Measurements from ENCODE around the gene SORCS2. TPM values are rescaled to one million over a fixed set of nuclear protein-coding genes. Genes with fewer than 3 reads are reported as not detected.

Gene SORCS2
- total and polyA plus RNA-seq, 2 of the 13 experiments (the other 11 are each of a cell fraction or from before 2014, with no cell fraction given): 0.82 to 1.0 TPM

GRCh38 chr4:7200801-7201200, 8.5 kb downstream of the SORCS2 start (continued):
- no peak for TF ChIP-seq UBTF (CRISPR knock-in tag; IDR thresholded peaks at IDR 0.05)

- Histone ChIP-seq H3K27ac (ENCODE audit: extremely low read length, insufficient read depth, low read length) (no peak overlapping the region), H2AFZ (ENCODE audit: low read length) (no peak overlapping the region), H3K9ac (ENCODE audit: insufficient read depth, low read depth, low read length) (no peak overlapping the region), H3K4me1 (ENCODE audit: insufficient read depth, low read length) (no peaks in the 10 kb centered on the region), H3K79me2 (ENCODE audit: insufficient read depth, low read length) (no peaks in the 10 kb centered on the region), H3K4me2 (ENCODE audit: low read depth, low read length) (no peak overlapping the region), H3K36me3 (replicated peaks in 1 of 2; ENCODE audit: control insufficient read depth in 1 of 2, insufficient read depth in 2 of 2, low read length in 2 of 2) (no peaks in the 10 kb centered on the region), H4K20me1 (ENCODE audit: insufficient read depth, low read length) (no peaks in the 10 kb centered on the region), H3K27me3 (ENCODE audit: control insufficient read depth in 1 of 2, insufficient read depth in 2 of 2, low read length in 2 of 2) (peaks cover 7 to 61% of the 10 kb centered on the region in 2 experiments; a peak in 4 of 5 replicates), H3K4me3 (replicated peaks in 1 of 3; ENCODE audit: insufficient read depth in 1 of 3, low read depth in 2 of 3, low read length in 3 of 3) (no peak overlapping the region), H3K9me3 (ENCODE audit: low read length) (no peaks in the 10 kb centered on the region)
- FAIRE-seq (no peak), DNase-seq (ENCODE audit: low spot score) (no peak), ATAC-seq (no peak)
- TF ChIP-seq ZNF296 (CRISPR knock-in tag; conservative IDR thresholded peaks at IDR 0.05): no peak
- POLR2A ChIA-PET: no interaction called here
- in situ Hi-C loops (cut with HindIII; ENCODE audit: extremely low pct_ligation_motif_present, low pct_unique_long_range_greater_than_20kb) (no loop called here), intact Hi-C loops (cut with micrococcal nuclease; ENCODE audit: unreplicated experiment) (no loop called here)
- no TSS peak for BruUV-seq (replicated peaks)
- WGBS (ENCODE audit: low lambda C conversion rate): 44% methylated on average over 25 of the region's 29 CpGs
- CTCF ChIA-PET (ENCODE audit: low intra/inter-chr PET ratio, low total read pairs): no interaction called here
These were observed 9.3 kb downstream of the SORCS2 start for GRCh38 chr4:7201420-7202305.

- H3K27ac ChIP-seq (ENCODE audit: extremely low read length, insufficient read depth, low read length): no peak overlapping the region
- H3K4me3 ChIP-seq (replicated peaks in 1 of 3; ENCODE audit: insufficient read depth in 1 of 3, low read depth in 2 of 3, low read length in 3 of 3): no peak overlapping the region
- H2AFZ ChIP-seq (ENCODE audit: low read length): no peak overlapping the region
- no peaks in the 10 kb centered on the region for H4K20me1 ChIP-seq (ENCODE audit: insufficient read depth, low read length)
- no peaks in the 10 kb centered on the region for H3K79me2 ChIP-seq (ENCODE audit: insufficient read depth, low read length)
- no peaks in the 10 kb centered on the region for H3K36me3 ChIP-seq (replicated peaks in 1 of 2; ENCODE audit: control insufficient read depth in 1 of 2, insufficient read depth in 2 of 2, low read length in 2 of 2)
- DNase-seq (ENCODE audit: low spot score): no peak
- whole genome bisulfite sequencing (ENCODE audit: low lambda C conversion rate): 25% methylated on average over 8 of the region's 8 CpGs
- no peaks in the 10 kb centered on the region for H3K9me3 ChIP-seq (ENCODE audit: low read length)
- BruUV-seq (replicated peaks): no TSS peak
- no peak for ATAC-seq
- no peak overlapping the region for H3K4me2 ChIP-seq (ENCODE audit: low read depth, low read length)
- intact Hi-C loops (cut with micrococcal nuclease; ENCODE audit: unreplicated experiment) (no loop called here), in situ Hi-C loops (cut with HindIII; ENCODE audit: extremely low pct_ligation_motif_present, low pct_unique_long_range_greater_than_20kb) (no loop called here)
- H3K27me3 ChIP-seq (ENCODE audit: control insufficient read depth in 1 of 2, insufficient read depth in 2 of 2, low read length in 2 of 2): peaks cover 7 to 62% of the 10 kb centered on the region in 2 experiments; a peak in 4 of 5 replicates
- no peaks in the 10 kb centered on the region for H3K4me1 ChIP-seq (ENCODE audit: insufficient read depth, low read length)
- CTCF ChIA-PET (ENCODE audit: low intra/inter-chr PET ratio, low total read pairs): no interaction called here
- POLR2A ChIA-PET: no interaction called here
- FAIRE-seq: no peak
- H3K9ac ChIP-seq (ENCODE audit: insufficient read depth, low read depth, low read length): no peak overlapping the region
- TF ChIP-seq FOXA3 (CRISPR knock-in tag; IDR thresholded peaks at IDR 0.05) (no peak), MATR3 (CRISPR knock-in tag; IDR thresholded peaks at IDR 0.05) (no peak), POLR2A (IDR thresholded peaks at IDR 0.05; ENCODE audit: insufficient read depth in 1 of 2, low read depth in 2 of 2, low read length in 2 of 2) (no peak), ZFP91 (CRISPR knock-in tag; IDR thresholded peaks at IDR 0.05; ENCODE audit: borderline replicate concordance) (no peak), NFIC (IDR thresholded peaks at IDR 0.05; ENCODE audit: low read length) (no peak), E2F2 (CRISPR knock-in tag; IDR thresholded peaks at IDR 0.05; ENCODE audit: borderline replicate concordance) (no peak), ARNT2 (CRISPR knock-in tag; IDR thresholded peaks at IDR 0.05; ENCODE audit: low read depth) (no peak), TBX3 (IDR thresholded peaks at IDR 0.05; ENCODE audit: borderline replicate concordance) (no peak), ZSCAN22 (CRISPR knock-in tag; IDR thresholded peaks at IDR 0.05) (no peak)
These were observed 10.1 kb downstream of the SORCS2 start for GRCh38 chr4:7202411-7202810.
